Keratinocyte (primary cell): ENCODE measurements around the gene DR1.

Experiments used
- CTCF ChIP-seq, 3 experiments: IDR thresholded peaks in 1 of 3; conservative IDR thresholded peaks in 1 of 3; optimal IDR thresholded peaks in 1 of 3; 2 replicates in 2 of 3; 3 replicates in 1 of 3; pipeline versions ENCODE3 to v1.5.1; 2011; ENCODE audit warnings: low read length in 3 of 3, mild to moderate bottlenecking in 3 of 3, moderate library complexity in 2 of 3, control low read depth in 1 of 3, inconsistent platforms in 1 of 3; ENCODE audit not compliant: insufficient read depth in 2 of 3; ENCODE audit errors: extremely low read depth in 1 of 3
- EZH2 ChIP-seq: IDR thresholded peaks from one replicate; pipeline ENCODE4 v1.6.1; 2012; ENCODE audit warnings: inconsistent platforms, mild to moderate bottlenecking, low read length, moderate library complexity

DNA sequence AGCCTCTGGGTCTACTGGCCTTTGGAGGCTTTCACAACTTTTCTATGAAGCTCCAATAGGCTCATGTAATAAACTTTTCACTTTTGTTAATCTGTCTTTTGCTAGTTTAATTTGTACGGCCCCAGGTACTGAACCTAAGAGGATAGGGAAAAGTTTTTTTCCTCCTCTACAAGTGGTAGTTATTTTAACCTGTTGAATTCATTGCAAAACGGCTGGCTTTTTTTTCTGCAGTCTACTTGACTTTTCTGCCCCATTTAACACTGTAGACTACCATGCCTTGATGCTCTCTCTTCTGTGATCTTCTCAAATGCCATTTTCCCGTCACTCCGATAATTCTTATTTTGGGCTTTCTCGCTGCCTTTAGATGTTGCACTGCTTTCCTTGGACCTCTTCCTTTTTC is 43.6 kb upstream of the DR1 start:
- TF ChIP-seq CTCF (optimal IDR thresholded peaks at IDR 0.05 in 1 of 3, IDR thresholded peaks at IDR 0.05 in 1 of 3, conservative IDR thresholded peaks at IDR 0.05 in 1 of 3; ENCODE audit: extremely low read depth in 1 of 3, insufficient read depth in 2 of 3, low read length in 3 of 3) (no peak), EZH2 (no peak)
